Right atrium auricular region (tissue), 2 donors: ENCODE data around the gene AGBL4. TPM values are rescaled to one million over a fixed set of nuclear protein-coding genes. Genes with fewer than 3 reads are reported as not detected.

Experiments
- DNase-seq: peaks from one replicate; pipeline ENCODE4 v3.0.0-alpha.2; 2019; ENCODE audit warnings: low spot score
- H3K27ac ChIP-seq, 2 donors: fragments of 200-600 bp; sonication (generic); 1 replicate in 1 of 2; 2 replicates in 1 of 2; pipeline ENCODE4 v1.5.1; 2016 to 2019
- H3K27me3 ChIP-seq, 2 donors: fragments of 200-600 bp; sonication (generic); one replicate each; pipeline versions ENCODE4 v1.5.1 to v1.6.0; 2017 to 2019
- H3K36me3 ChIP-seq: fragments of 200-600 bp; sonication (generic); one replicate; pipeline ENCODE4 v1.5.1; 2016
- H3K4me1 ChIP-seq, 2 donors: fragments of 200-600 bp; sonication (generic); one replicate each; pipeline versions ENCODE4 v1.5.1 to v1.6.0; 2017 to 2019
- H3K4me3 ChIP-seq, 2 donors: fragments of 200-600 bp; sonication (generic); 1 replicate in 1 of 2; 2 replicates in 1 of 2; pipeline ENCODE4 v1.5.1; 2017 to 2019; ENCODE audit warnings: mild to moderate bottlenecking in 1 of 2, moderate library complexity in 1 of 2
- H3K9me3 ChIP-seq, 2 donors: fragments of 200-600 bp; sonication (generic); one replicate each; pipeline ENCODE4 v1.5.1; 2019
- CTCF ChIP-seq, 2 donors: fragments of 200-600 bp; sonication (generic); IDR thresholded peaks; one replicate each; pipeline ENCODE4 v1.5.1; 2019; ENCODE audit warnings: antibody characterized with exemption in 2 of 2
- total RNA-seq, 2 donors: library from RNA; depleted of rRNA; stranded (reverse); fragments of >200 nt; gene quantifications; one replicate each; pipeline ENCODE4 v1.1.0, GENCODE V29; 2016

The AGBL4 gene
- total RNA-seq, 2 donors from 2014 or later: 0.94 to 1.7 TPM

GRCh38 chr1:48978413-48978812 is 1045.3 kb downstream of the AGBL4 start:
- no peak overlapping the region for H3K27ac ChIP-seq
- no peaks in the 10 kb centered on the region for H3K4me1 ChIP-seq
- H3K9me3 ChIP-seq: no peaks in the 10 kb centered on the region
- H3K4me3 ChIP-seq: no peak overlapping the region
- no peak for DNase-seq
- no peak for TF ChIP-seq CTCF (IDR thresholded peaks at IDR 0.05)
- H3K27me3 ChIP-seq: no peaks in the 10 kb centered on the region
- no peaks in the 10 kb centered on the region for H3K36me3 ChIP-seq

DNA sequence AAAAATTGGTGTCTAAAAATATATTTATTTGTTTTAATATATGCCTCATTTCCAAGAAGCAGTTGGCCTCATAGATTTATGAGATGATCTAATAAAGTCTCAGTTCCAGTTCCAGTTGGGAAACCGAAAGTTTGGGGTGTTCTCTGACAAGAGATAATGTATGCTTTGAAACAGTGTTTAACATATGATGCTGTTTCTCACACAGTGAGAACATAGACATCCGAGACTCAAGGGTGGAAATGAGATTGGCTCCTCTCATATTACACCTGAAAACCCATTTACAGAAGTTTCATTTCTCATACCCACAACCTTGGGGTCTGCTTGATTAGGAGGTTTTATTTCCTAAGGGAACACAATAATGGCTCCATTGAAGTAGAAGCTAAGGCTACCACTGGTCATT is 1046.5 kb downstream of the AGBL4 start:
- no peaks in the 10 kb centered on the region for H3K36me3 ChIP-seq
- H3K27ac ChIP-seq: no peak overlapping the region
- H3K4me3 ChIP-seq: no peak overlapping the region
- no peaks in the 10 kb centered on the region for H3K27me3 ChIP-seq
- TF ChIP-seq CTCF (IDR thresholded peaks at IDR 0.05): no peak
- H3K9me3 ChIP-seq: no peaks in the 10 kb centered on the region
- DNase-seq: no peak
- H3K4me1 ChIP-seq: no peaks in the 10 kb centered on the region

GRCh38 chr1:48969971-48970370 is 1053.8 kb downstream of the AGBL4 start:
- Histone ChIP-seq H3K27me3 (no peaks in the 10 kb centered on the region), H3K4me1 (no peaks in the 10 kb centered on the region), H3K36me3 (no peaks in the 10 kb centered on the region), H3K4me3 (no peak overlapping the region), H3K27ac (no peak overlapping the region), H3K9me3 (no peaks in the 10 kb centered on the region)
- TF ChIP-seq CTCF (IDR thresholded peaks at IDR 0.05): no peak
- no peak for DNase-seq

- Histone ChIP-seq H3K36me3 (no peaks in the 10 kb centered on the region), H3K27me3 (no peaks in the 10 kb centered on the region), H3K4me1 (no peaks in the 10 kb centered on the region), H3K9me3 (no peaks in the 10 kb centered on the region), H3K27ac (no peak overlapping the region), H3K4me3 (no peak overlapping the region)
- DNase-seq: no peak
- TF ChIP-seq CTCF (IDR thresholded peaks at IDR 0.05): no peak
Measured at GRCh38 chr1:48967318-48967717, 1056.4 kb downstream of the AGBL4 start.

GRCh38 chr1:48966583-48966982 is 1057.2 kb downstream of the AGBL4 start:
- H3K9me3 ChIP-seq: no peaks in the 10 kb centered on the region
- no peaks in the 10 kb centered on the region for H3K4me1 ChIP-seq
- no peaks in the 10 kb centered on the region for H3K27me3 ChIP-seq
- no peaks in the 10 kb centered on the region for H3K36me3 ChIP-seq
- DNase-seq: no peak
- H3K4me3 ChIP-seq: no peak overlapping the region
- no peak overlapping the region for H3K27ac ChIP-seq
- no peak for TF ChIP-seq CTCF (IDR thresholded peaks at IDR 0.05)

DNA sequence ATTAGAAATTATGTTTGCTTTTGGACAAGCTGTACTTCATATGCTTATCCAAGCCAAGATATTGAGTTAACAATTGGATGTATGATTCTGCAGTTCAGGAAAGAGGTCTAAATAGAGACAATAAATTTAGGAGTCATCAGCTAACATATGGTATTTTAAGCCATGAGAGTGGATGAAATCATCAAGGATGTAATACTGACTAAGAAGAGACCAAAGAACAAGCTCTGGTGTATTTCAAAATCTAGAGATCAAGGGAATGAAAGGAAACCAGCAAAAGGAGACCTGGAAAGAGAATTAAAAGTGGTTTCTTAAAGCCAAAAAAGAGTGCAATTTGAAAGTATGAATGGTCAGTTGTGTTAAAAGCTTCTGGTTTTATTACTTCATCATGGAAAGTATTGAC is 1063.4 kb downstream of the AGBL4 start:
- H3K27me3 ChIP-seq: no peaks in the 10 kb centered on the region
- no peak for TF ChIP-seq CTCF (IDR thresholded peaks at IDR 0.05)
- H3K27ac ChIP-seq: no peak overlapping the region
- no peak overlapping the region for H3K4me3 ChIP-seq
- DNase-seq: no peak
- no peaks in the 10 kb centered on the region for H3K36me3 ChIP-seq
- H3K9me3 ChIP-seq: no peaks in the 10 kb centered on the region
- H3K4me1 ChIP-seq: no peaks in the 10 kb centered on the region
